HFFc6 (cell line): Measurements from ENCODE around the gene ATXN1. TPM values are rescaled to one million over a fixed set of nuclear protein-coding genes. Genes with fewer than 3 reads are reported as not detected.

Experiments
- DNase-seq: peaks from one replicate; pipeline ENCODE4 v3.0.0-alpha.2; 2018
- H3K27ac Mint-ChIP-seq: 2 replicates; pipeline ENCODE4 v1.8.0; 2020; ENCODE audit warnings: mild to moderate bottlenecking, mixed read lengths
- H3K27me3 Mint-ChIP-seq: 2 replicates; pipeline ENCODE4 v1.8.0; 2021; ENCODE audit warnings: mild to moderate bottlenecking, moderate library complexity, mixed read lengths; ENCODE audit not compliant: insufficient read depth
- H3K36me3 Mint-ChIP-seq: 2 replicates; pipeline ENCODE4 v1.8.0; 2021; ENCODE audit warnings: low read depth, mixed read lengths
- H3K4me1 Mint-ChIP-seq: 2 replicates; pipeline ENCODE4 v1.8.0; 2020; ENCODE audit warnings: low read depth, mixed read lengths
- H3K4me3 Mint-ChIP-seq: 2 replicates; pipeline ENCODE4 v1.8.0; 2020; ENCODE audit warnings: mild to moderate bottlenecking, moderate library complexity, mixed read lengths
- H3K9me3 Mint-ChIP-seq: 2 replicates; pipeline ENCODE4 v1.8.0; 2020; ENCODE audit warnings: mild to moderate bottlenecking, mixed read lengths
- total RNA-seq, 6 experiments: library from RNA; stranded (reverse); fragmentation: NEBNext Ultra II Directional; extraction: Animal tissue kit (Norgen Biotek cat#: 25700); gene quantifications; 2 replicates in 1 of 6; 3 replicates in 5 of 6; pipeline ENCODE4 v1.2.3, GENCODE V29; 2021
- TF ChIP-seq, protein P1 (sequence below): fragments of 200-600 bp; sonication (generic); IDR thresholded peaks from 2 replicates; pipeline ENCODE4 v1.5.0; 2021; ENCODE audit warnings: antibody characterized with exemption, mild to moderate bottlenecking

Gene ATXN1
- total RNA-seq, 6 experiments from 2014 or later = 28.2 to 41.5 (median 30.5) TPM

- Mint-ChIP-seq H3K4me1 (peaks cover 67% of the 10 kb centered on the region), H3K27ac (peak overlapping the region; percentile 96), H3K4me3 (peak overlapping the region; percentile 66), H3K36me3 (peaks cover 18% of the 10 kb centered on the region), H3K27me3 (peaks cover 2% of the 10 kb centered on the region), H3K9me3 (peaks cover 3% of the 10 kb centered on the region; the same call in 1 of the 2 replicates)
- peak; percentile 95 for DNase-seq
- TF ChIP-seq, protein P1, sequence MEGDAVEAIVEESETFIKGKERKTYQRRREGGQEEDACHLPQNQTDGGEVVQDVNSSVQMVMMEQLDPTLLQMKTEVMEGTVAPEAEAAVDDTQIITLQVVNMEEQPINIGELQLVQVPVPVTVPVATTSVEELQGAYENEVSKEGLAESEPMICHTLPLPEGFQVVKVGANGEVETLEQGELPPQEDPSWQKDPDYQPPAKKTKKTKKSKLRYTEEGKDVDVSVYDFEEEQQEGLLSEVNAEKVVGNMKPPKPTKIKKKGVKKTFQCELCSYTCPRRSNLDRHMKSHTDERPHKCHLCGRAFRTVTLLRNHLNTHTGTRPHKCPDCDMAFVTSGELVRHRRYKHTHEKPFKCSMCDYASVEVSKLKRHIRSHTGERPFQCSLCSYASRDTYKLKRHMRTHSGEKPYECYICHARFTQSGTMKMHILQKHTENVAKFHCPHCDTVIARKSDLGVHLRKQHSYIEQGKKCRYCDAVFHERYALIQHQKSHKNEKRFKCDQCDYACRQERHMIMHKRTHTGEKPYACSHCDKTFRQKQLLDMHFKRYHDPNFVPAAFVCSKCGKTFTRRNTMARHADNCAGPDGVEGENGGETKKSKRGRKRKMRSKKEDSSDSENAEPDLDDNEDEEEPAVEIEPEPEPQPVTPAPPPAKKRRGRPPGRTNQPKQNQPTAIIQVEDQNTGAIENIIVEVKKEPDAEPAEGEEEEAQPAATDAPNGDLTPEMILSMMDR = no peak
Measured at GRCh38 chr6:16344756-16345155, 416.5 kb downstream of the ATXN1 start.

DNA sequence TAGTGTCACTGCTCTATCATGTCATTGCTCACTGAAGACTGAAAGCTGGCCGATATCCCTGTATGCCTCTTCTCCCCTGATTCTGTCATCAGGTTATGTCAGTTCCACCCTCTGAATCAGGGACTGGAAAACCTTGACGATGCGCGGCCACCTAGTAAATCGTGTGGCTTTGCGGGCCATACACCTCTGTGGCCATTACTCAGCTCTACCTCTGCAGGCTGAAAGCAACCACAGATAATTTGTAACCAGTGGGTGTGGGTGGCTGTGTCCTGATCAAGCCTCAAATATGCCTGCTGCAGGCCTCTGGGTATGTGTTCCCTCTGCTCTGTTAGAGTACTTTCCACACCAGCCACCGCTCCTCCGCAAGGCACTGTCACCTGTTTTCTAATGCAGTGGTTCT is 417.7 kb downstream of the ATXN1 start:
- peaks cover 72% of the 10 kb centered on the region for H3K4me1 Mint-ChIP-seq
- no peak for DNase-seq

DNA sequence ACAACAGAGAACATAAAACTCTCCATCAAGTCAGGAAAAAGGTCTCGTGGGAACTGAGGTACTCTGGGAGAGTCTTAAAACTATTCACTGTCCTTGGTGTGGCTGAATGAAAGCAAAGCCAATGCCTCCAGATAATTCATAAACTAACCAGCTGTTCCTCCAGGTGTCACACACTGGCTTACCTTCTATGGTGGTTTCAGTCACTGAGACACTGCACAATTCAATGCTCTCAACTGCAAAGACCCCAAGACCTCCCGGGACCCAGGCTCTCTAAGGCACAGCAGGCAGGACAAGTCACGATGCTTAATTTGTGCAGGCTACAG is 422.0 kb downstream of the ATXN1 start:
- H3K4me1 Mint-ChIP-seq = peaks cover 53% of the 10 kb centered on the region

More for the DNA sequence above, 417.7 kb downstream of the ATXN1 start:
- peaks cover 2% of the 10 kb centered on the region for H3K27me3 Mint-ChIP-seq
- TF ChIP-seq, protein P1 = no peak
- peaks cover 18% of the 10 kb centered on the region for H3K36me3 Mint-ChIP-seq
- peak overlapping the region; percentile 96 for H3K27ac Mint-ChIP-seq
- H3K4me3 Mint-ChIP-seq = peak overlapping the region; percentile 66; the same call in 1 of the 2 replicates
- H3K9me3 Mint-ChIP-seq = peaks cover 3% of the 10 kb centered on the region; the same call in 1 of the 2 replicates

GRCh38 chr6:16338577-16339264 is 422.5 kb downstream of the ATXN1 start:
- peak; percentile 99 for DNase-seq
- Mint-ChIP-seq H3K36me3 (peaks cover 6% of the 10 kb centered on the region), H3K9me3 (peaks cover 3% of the 10 kb centered on the region; the same call in 1 of the 2 replicates), H3K27ac (peak overlapping the region; percentile 82), H3K4me1 (peaks cover 48% of the 10 kb centered on the region), H3K4me3 (peak overlapping the region; percentile 81), H3K27me3 (no peaks in the 10 kb centered on the region)
- TF ChIP-seq, protein P1 = peak; percentile 87

More for the DNA sequence above, 422.0 kb downstream of the ATXN1 start:
- H3K27ac Mint-ChIP-seq = peak overlapping the region; percentile 82
- H3K9me3 Mint-ChIP-seq = peaks cover 3% of the 10 kb centered on the region; the same call in 1 of the 2 replicates
- TF ChIP-seq, protein P1 = peak; percentile 6
- DNase-seq = no peak
- H3K4me3 Mint-ChIP-seq = peak overlapping the region; percentile 81
- peaks cover 11% of the 10 kb centered on the region for H3K36me3 Mint-ChIP-seq
- no peaks in the 10 kb centered on the region for H3K27me3 Mint-ChIP-seq

GRCh38 chr6:16337295-16337975 is 423.8 kb downstream of the ATXN1 start:
- Mint-ChIP-seq H3K27me3 (no peaks in the 10 kb centered on the region), H3K27ac (peak overlapping the region; percentile 82), H3K4me3 (peak overlapping the region; percentile 65), H3K4me1 (peaks cover 38% of the 10 kb centered on the region), H3K36me3 (peaks cover 2% of the 10 kb centered on the region), H3K9me3 (no peaks in the 10 kb centered on the region; the same call in 1 of the 2 replicates)
- TF ChIP-seq, protein P1 = no peak
- DNase-seq = peak; percentile 77
